OCI-LY3 (cell line): ENCODE results near the gene ARHGAP15.

Experiments
- EZH2phosphoT487 ChIP-seq: fragments of 200-600 bp; shearing (Covaris generic); IDR thresholded peaks from 2 replicates; pipeline ENCODE4 v1.6.1; 2018; ENCODE audit warnings: antibody characterized with exemption, mixed run types, low read depth
- TF ChIP-seq, protein P1 (sequence below): fragments of 200-600, 300-600 bp; sonication (generic); IDR thresholded peaks from 2 replicates; pipeline ENCODE4 v1.5.1; 2014; ENCODE audit warnings: antibody characterized with exemption, low read length, low read depth

DNA sequence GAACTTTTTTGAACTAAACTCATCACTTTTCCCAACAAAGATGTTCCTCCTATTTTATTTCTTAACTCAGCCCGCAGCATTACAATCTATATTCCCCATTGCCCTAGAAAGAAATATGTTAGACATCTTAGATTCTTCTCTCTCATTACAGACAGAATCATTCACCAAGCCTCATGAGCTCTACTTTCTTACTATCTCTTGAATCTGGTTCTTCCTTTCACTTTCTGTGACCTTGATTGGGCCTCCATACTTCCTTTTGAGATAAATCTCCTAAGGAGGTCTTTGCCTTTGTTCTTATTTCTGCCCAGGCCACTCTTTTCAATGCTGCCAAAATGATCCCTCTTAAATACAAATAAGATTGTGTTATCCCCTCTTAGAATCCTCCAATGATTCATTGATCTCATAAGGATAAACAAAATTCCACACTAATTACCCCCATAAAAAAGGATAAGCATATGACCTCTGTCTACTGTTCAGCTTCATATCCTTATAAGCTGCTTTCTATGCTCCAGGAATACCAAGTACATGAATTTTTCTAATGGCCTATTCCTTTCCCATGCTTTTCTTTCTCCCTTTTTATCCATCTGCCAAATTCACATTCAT, 400.0 kb downstream of the ARHGAP15 start:
- TF ChIP-seq, protein P1, sequence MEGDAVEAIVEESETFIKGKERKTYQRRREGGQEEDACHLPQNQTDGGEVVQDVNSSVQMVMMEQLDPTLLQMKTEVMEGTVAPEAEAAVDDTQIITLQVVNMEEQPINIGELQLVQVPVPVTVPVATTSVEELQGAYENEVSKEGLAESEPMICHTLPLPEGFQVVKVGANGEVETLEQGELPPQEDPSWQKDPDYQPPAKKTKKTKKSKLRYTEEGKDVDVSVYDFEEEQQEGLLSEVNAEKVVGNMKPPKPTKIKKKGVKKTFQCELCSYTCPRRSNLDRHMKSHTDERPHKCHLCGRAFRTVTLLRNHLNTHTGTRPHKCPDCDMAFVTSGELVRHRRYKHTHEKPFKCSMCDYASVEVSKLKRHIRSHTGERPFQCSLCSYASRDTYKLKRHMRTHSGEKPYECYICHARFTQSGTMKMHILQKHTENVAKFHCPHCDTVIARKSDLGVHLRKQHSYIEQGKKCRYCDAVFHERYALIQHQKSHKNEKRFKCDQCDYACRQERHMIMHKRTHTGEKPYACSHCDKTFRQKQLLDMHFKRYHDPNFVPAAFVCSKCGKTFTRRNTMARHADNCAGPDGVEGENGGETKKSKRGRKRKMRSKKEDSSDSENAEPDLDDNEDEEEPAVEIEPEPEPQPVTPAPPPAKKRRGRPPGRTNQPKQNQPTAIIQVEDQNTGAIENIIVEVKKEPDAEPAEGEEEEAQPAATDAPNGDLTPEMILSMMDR: no peak
- no peak for TF ChIP-seq EZH2phosphoT487
